HepG2 (cell line): ENCODE measurements around the gene ZNF322. TPM values are rescaled to one million over a fixed set of nuclear protein-coding genes. Genes with fewer than 3 reads are reported as not detected.

ENCODE experiments used
- ATF1 ChIP-seq: IDR thresholded peaks from 2 replicates; pipeline ENCODE4 v1.6.1; 2016; ENCODE audit warnings: mild to moderate bottlenecking, control low read depth
- KAT8 ChIP-seq: IDR thresholded peaks from 2 replicates; pipeline ENCODE4 v1.6.1; 2016; ENCODE audit warnings: missing genetic modification reagents, missing compliant biosample characterization
- KDM3A ChIP-seq: IDR thresholded peaks from 2 replicates; pipeline ENCODE4 v1.6.1; 2018; ENCODE audit warnings: low read depth, missing compliant biosample characterization
- MIER3 ChIP-seq: IDR thresholded peaks from 2 replicates; pipeline ENCODE4 v1.6.1; 2016; ENCODE audit warnings: missing compliant biosample characterization, borderline replicate concordance
- POGZ ChIP-seq: sonication (generic); formaldehyde crosslinking; IDR thresholded peaks from 2 replicates; pipeline ENCODE4 v1.4.0; 2020; ENCODE audit warnings: mild to moderate bottlenecking, missing genetic modification reagents
- ZNF24 ChIP-seq: fragments of 450-650 bp; IDR thresholded peaks from 2 replicates; pipeline ENCODE4 v1.6.1; 2017; ENCODE audit warnings: antibody characterized with exemption, mild to moderate bottlenecking
- ZNF484 ChIP-seq: sonication (generic); formaldehyde crosslinking; IDR thresholded peaks from 2 replicates; pipeline ENCODE4 v1.5.1; 2020; ENCODE audit warnings: mild to moderate bottlenecking, low read depth, missing genetic modification reagents, borderline replicate concordance
- ZNF569 ChIP-seq: sonication (generic); formaldehyde crosslinking; IDR thresholded peaks from 2 replicates; pipeline ENCODE4 v1.5.0; 2020; ENCODE audit warnings: mild to moderate bottlenecking, missing genetic modification reagents, moderate library complexity, borderline replicate concordance
- polyA plus RNA-seq, 8 experiments: library from polyadenylated mRNA; depleted of rRNA in 3 of 8; stranded (reverse) in 7 of 8; unstranded in 1 of 8; fragments of >200 nt; fragmentation: Illumina TruSeq in 4 of 8; extraction: Trizol in 4 of 8; gene quantifications; 2 replicates each; pipeline versions ENCODE4 v1.2.1 to v1.2.3, GENCODE V29; 2011 to 2016; ENCODE audit warnings: low read depth in 4 of 8, missing spikeins in 1 of 8, mixed read lengths in 1 of 8; ENCODE audit not compliant: insufficient read depth in 1 of 8
- total RNA-seq, 5 experiments: library from RNA; depleted of rRNA; stranded (reverse); fragments of >200 nt; fragmentation: Illumina TruSeq; extraction: Trizol; gene quantifications; 2 replicates each; pipeline ENCODE4 v1.2.3, GENCODE V29; 2016; ENCODE audit warnings: low read depth in 1 of 5
- TF ChIP-seq, protein P1 (sequence below): IDR thresholded peaks from 2 replicates; pipeline ENCODE4 v1.4.0; 2020; ENCODE audit warnings: mild to moderate bottlenecking, missing genetic modification reagents
- TF ChIP-seq, protein P2 (sequence below): sonication (generic); formaldehyde crosslinking; IDR thresholded peaks from 2 replicates; pipeline ENCODE4 v1.4.0; 2020; ENCODE audit warnings: missing genetic modification reagents

Gene ZNF322
- total and polyA plus RNA-seq, 2 of the 13 experiments (the other 11 are each of a cell fraction or from before 2014, with no cell fraction given), result 8.3 to 22.8 TPM

DNA sequence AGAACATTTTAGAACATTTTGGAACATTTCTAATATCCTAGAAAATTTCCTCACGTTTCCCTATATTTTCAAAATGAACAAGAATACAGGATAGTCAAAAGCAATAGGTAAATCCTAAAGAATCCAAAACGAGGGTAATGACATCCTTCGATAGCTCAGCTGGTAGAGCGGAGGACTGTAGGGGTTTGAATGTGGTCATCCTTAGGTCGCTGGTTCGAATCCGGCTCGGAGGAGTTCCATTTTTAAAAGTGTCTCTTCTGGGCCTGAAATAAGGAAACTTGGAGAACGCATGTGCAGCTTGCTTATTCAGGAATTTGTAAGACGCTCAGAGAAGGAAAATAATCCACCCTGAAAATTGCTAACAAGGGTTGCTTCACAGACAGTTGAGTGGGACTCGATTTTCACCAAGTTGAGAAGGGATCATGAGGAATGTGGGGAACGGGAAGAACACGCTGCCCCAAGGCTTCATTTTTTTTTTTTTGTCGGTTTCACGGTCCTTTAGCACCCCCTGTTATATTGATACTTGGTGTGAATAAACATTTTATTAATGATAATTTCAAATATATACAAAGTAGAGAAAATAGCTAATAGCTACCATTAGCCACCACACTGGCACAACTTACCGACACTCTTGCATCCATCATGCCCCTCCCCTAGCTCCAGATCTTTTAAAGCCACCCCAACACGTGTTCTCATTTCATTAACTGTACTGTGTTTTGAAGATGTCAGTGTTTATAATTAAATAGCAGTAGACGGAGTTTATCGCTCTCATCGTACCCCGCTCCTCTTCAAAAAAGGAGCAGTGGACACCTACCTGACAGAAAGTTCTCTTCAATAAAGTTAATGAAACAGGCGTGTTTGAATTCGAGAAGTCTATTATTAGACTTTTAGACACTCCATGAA lies 64.6 kb downstream of the ZNF322 start (continued):
- TF ChIP-seq, protein P1, sequence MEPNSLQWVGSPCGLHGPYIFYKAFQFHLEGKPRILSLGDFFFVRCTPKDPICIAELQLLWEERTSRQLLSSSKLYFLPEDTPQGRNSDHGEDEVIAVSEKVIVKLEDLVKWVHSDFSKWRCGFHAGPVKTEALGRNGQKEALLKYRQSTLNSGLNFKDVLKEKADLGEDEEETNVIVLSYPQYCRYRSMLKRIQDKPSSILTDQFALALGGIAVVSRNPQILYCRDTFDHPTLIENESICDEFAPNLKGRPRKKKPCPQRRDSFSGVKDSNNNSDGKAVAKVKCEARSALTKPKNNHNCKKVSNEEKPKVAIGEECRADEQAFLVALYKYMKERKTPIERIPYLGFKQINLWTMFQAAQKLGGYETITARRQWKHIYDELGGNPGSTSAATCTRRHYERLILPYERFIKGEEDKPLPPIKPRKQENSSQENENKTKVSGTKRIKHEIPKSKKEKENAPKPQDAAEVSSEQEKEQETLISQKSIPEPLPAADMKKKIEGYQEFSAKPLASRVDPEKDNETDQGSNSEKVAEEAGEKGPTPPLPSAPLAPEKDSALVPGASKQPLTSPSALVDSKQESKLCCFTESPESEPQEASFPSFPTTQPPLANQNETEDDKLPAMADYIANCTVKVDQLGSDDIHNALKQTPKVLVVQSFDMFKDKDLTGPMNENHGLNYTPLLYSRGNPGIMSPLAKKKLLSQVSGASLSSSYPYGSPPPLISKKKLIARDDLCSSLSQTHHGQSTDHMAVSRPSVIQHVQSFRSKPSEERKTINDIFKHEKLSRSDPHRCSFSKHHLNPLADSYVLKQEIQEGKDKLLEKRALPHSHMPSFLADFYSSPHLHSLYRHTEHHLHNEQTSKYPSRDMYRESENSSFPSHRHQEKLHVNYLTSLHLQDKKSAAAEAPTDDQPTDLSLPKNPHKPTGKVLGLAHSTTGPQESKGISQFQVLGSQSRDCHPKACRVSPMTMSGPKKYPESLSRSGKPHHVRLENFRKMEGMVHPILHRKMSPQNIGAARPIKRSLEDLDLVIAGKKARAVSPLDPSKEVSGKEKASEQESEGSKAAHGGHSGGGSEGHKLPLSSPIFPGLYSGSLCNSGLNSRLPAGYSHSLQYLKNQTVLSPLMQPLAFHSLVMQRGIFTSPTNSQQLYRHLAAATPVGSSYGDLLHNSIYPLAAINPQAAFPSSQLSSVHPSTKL (CRISPR knock-in tag), result peak; percentile 49; the same call in 1 of the 2 replicates
- TF ChIP-seq ZNF569, result no peak
- no peak for TF ChIP-seq KDM3A (CRISPR knock-in tag)
- TF ChIP-seq MIER3 (CRISPR knock-in tag), result peak; percentile 65; the same call in 1 of the 2 replicates
- TF ChIP-seq ATF1 (CRISPR knock-in tag), result 0 out of 2 replicates have a peak, but pooled peaks have one; percentile 20
- TF ChIP-seq KAT8 (CRISPR knock-in tag), result peak; percentile 41; the same call in 1 of the 2 replicates
- TF ChIP-seq, protein P2, sequence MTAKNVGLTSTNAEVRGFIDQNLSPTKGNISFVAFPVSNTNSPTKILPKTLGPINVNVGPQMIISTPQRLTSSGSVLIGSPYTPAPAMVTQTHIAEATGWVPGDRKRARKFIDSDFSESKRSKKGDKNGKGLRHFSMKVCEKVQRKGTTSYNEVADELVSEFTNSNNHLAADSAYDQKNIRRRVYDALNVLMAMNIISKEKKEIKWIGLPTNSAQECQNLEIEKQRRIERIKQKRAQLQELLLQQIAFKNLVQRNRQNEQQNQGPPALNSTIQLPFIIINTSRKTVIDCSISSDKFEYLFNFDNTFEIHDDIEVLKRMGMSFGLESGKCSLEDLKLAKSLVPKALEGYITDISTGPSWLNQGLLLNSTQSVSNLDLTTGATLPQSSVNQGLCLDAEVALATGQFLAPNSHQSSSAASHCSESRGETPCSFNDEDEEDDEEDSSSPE (CRISPR knock-in tag), result no peak
- TF ChIP-seq ZNF484 (CRISPR knock-in tag), result no peak
- TF ChIP-seq POGZ (CRISPR knock-in tag), result no peak
- peak; percentile 94 for TF ChIP-seq ZNF24
